ENCODE results near the gene EVL. TPM values are rescaled to one million over a fixed set of nuclear protein-coding genes. Genes with fewer than 3 reads are reported as not detected.

The EVL gene
- total and polyA plus RNA-seq, 3 donors from 2014 or later, result 87.4 to 96.8 (median 91.7) TPM

- Histone ChIP-seq H3K27ac (no peak overlapping the region), H3K4me1 (peaks cover 18% of the 10 kb centered on the region), H3K27me3 (no peaks in the 10 kb centered on the region), H3K36me3 (ENCODE audit: low read depth, missing control alignments) (no peaks in the 10 kb centered on the region), H3K9me3 (no peaks in the 10 kb centered on the region), H3K4me3 (no peak overlapping the region)
- 91 to 94% methylated on average over 1 of the region's 1 CpG for WGBS, 2 donors
- no peak for DNase-seq
- TF ChIP-seq CTCF (IDR thresholded peaks at IDR 0.05), result no peak
- no peak for TF ChIP-seq POLR2A (IDR thresholded peaks at IDR 0.05)
- intact Hi-C loops (cut with DNase I; ENCODE audit: low total_unique reads), result loop anchor here (5.0 kb wide), 1 partner anchor 218 kb away; no protein-coding TSS in a partner anchor
These were observed 124.9 kb downstream of the EVL start for GRCh38 chr14:100190126-100190525.

- Histone ChIP-seq H3K4me1 (peaks cover 18% of the 10 kb centered on the region), H3K27me3 (no peaks in the 10 kb centered on the region), H3K36me3 (ENCODE audit: low read depth, missing control alignments) (no peaks in the 10 kb centered on the region), H3K27ac (peak overlapping the region; percentile 41 to 85), H3K4me3 (peak overlapping the region in 1 of 2 donors; percentile 37), H3K9me3 (no peaks in the 10 kb centered on the region)
- intact Hi-C loops (cut with DNase I; ENCODE audit: low total_unique reads), result loop anchor here (5.0 kb wide), 1 partner anchor 219 kb away; no protein-coding TSS in a partner anchor
- TF ChIP-seq POLR2A (IDR thresholded peaks at IDR 0.05) (no peak), CTCF (IDR thresholded peaks at IDR 0.05) (no peak)
- no peak for DNase-seq
- WGBS, 2 donors, result 43 to 46% methylated on average over 14 of the region's 14 CpGs
These were observed 126.5 kb downstream of the EVL start for GRCh38 chr14:100191584-100192249.

- TF ChIP-seq POLR2A (IDR thresholded peaks at IDR 0.05), result no peak
- no peak for TF ChIP-seq CTCF (IDR thresholded peaks at IDR 0.05)
- WGBS, 2 donors, result 19 to 20% methylated on average over 13 to 21 of the region's 21 CpGs
These were observed 127.0 kb downstream of the EVL start for GRCh38 chr14:100192250-100192671.

GRCh38 chr14:100192672-100193416 lies 127.6 kb downstream of the EVL start:
- H3K4me3 ChIP-seq, result peak overlapping the region; percentile 37 to 61
- H3K27me3 ChIP-seq, result no peaks in the 10 kb centered on the region
- TF ChIP-seq POLR2A (IDR thresholded peaks at IDR 0.05), result no peak
- peak; percentile 94 to 98 (median 95) for TF ChIP-seq CTCF (IDR thresholded peaks at IDR 0.05)
- peak overlapping the region; percentile 41 to 85 for H3K27ac ChIP-seq
- 2 to 6% methylated on average over 12 to 32 of the region's 62 CpGs for WGBS, 2 donors
- intact Hi-C loops (cut with DNase I; ENCODE audit: low total_unique reads), result loop anchor here (5.0 kb wide), 1 partner anchor 221 kb away; no protein-coding TSS in a partner anchor
- no peaks in the 10 kb centered on the region for H3K36me3 ChIP-seq (ENCODE audit: low read depth, missing control alignments)
- H3K9me3 ChIP-seq, result no peaks in the 10 kb centered on the region
- DNase-seq, result peak; percentile 100
- peaks cover 18% of the 10 kb centered on the region for H3K4me1 ChIP-seq

More at GRCh38 chr14:100192250-100192671, 127.0 kb downstream of the EVL start:
- H3K27me3 ChIP-seq, result no peaks in the 10 kb centered on the region
- peak overlapping the region; percentile 37 to 61 for H3K4me3 ChIP-seq
- no peaks in the 10 kb centered on the region for H3K36me3 ChIP-seq (ENCODE audit: low read depth, missing control alignments)
- peak overlapping the region; percentile 41 to 85 for H3K27ac ChIP-seq
- H3K4me1 ChIP-seq, result peaks cover 18% of the 10 kb centered on the region
- no peak for DNase-seq
- intact Hi-C loops (cut with DNase I; ENCODE audit: low total_unique reads), result loop anchor here (5.0 kb wide), 1 partner anchor 220 kb away; no protein-coding TSS in a partner anchor
- no peaks in the 10 kb centered on the region for H3K9me3 ChIP-seq

MicroRNA genes within 50 kb of the gene (microRNA counts, 767-probe panel; counts per million panel counts)
- microRNA hsa-miR-151b (0 to 152 counts per million in 2 donors), microRNA hsa-miR-342-3p (7,842 to 8,393 counts per million in 2 donors), microRNA hsa-miR-342-5p (0 to 152 counts per million in 2 donors)

Small RNAs within 50 kb of the gene (microRNA-seq; reads per million reads assigned to microRNA genes)
- gene MIR151B (ENCODE audit: borderline number of aligned reads in 2 of 2, borderline replicate concordance in 1 of 2) (229 to 250 reads per million in 2 donors), gene MIR342 (ENCODE audit: borderline number of aligned reads in 2 of 2, borderline replicate concordance in 1 of 2) (782 to 929 reads per million in 2 donors)

Small RNAs within 50 kb of the gene (small RNA-seq; reads per million reads assigned to genes)
- gene MIR151B, result 1.6 to 2.4 reads per million in 2 donors
- gene MIR342, result 12.9 to 32.4 reads per million in 2 donors

Other genes with a start within 250 kb of the EVL start
- 1 to 10 TPM; 3.3 to 5.9 TPM for gene DEGS2, start 94.2 kb downstream of the EVL start, total RNA-seq
- 3.9 TPM for gene DEGS2, start 94.2 kb downstream of the EVL start, polyA plus RNA-seq (ENCODE audit: insufficient read depth, low read depth, low replicate concordance)
- gene YY1, start 173.7 kb downstream of the EVL start, total RNA-seq, result 10 to 100 TPM; 58.1 to 68.2 TPM
- gene YY1, start 173.7 kb downstream of the EVL start, polyA plus RNA-seq (ENCODE audit: insufficient read depth, low read depth, low replicate concordance), result 74.2 TPM
- gene SLC25A29, start 241.0 kb downstream of the EVL start, total RNA-seq, result 100 to 1,000 TPM; 185 to 322 TPM
- 72.3 TPM for gene SLC25A29, start 241.0 kb downstream of the EVL start, polyA plus RNA-seq (ENCODE audit: insufficient read depth, low read depth, low replicate concordance)

Data from testis (tissue), 3 donors.